ENCODE measurements around the gene SPIN1. TPM values are rescaled to one million over a fixed set of nuclear protein-coding genes. Genes with fewer than 3 reads are reported as not detected.

Gene SPIN1
- 52.5 and 64.5 TPM in 2 replicates for total RNA-seq

GRCh38 chr9:88388203-88388885 is at the start of gene SPIN1:
TSS of gene SPIN1 (plus strand) at chr9:88388444. CDS start at chr9:88426540, 38,096 bp downstream.

Other genes with a start within 250 kb of the SPIN1 start
- not detected in 2 replicates for gene SPATA31C2, start 250.0 kb upstream of the SPIN1 start, total RNA-seq
- gene NXNL2, start 146.7 kb downstream of the SPIN1 start, total RNA-seq = 1.9 and 2.6 TPM in 2 replicates